ENCODE data around the gene ZNF608.

The ZNF608 gene

DNA sequence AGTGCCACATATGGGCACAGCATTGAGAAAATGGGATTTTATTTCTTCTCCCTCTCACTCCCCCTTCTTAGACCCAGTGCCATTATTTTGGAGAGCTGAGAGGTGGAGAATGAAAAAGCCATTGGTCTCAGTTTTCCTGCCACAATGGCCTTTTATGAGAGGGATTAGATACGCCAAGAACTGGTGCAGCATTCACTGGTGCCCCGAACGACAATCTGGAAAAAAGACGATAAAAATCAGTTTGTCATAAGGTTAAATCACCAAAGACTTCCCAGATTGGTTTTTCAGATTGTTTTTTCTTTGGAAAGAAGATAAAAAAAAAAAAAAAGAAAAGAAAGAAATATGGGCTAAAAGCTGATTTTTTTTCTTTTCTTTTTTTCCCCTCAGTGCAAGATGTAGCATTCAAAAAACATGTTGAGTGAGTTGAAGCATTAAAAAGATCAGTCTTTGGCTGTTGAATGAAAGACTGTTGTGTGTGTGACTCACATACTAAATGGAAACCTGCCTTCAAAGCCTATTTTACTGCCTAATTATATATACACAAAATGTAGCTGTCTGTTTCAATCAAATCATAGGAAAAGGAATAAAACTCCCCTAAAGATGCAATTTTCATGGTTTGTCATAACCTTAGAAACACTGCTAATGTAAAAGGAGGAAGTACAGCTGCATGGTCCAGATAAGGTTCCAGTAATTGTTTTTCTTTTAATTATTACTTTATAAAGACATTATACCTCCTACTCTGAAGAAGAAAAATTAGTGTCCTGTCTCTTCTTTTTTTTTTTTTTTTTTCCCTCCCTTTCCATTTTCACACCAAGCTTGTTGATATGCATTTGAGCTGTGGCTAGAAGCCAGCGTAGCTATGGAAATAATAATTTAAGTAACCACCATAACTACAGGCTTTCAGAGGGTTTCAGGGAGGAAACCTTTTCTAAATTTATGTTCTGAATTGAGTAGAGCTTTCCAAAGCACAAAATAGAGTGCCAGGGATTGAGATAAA, 27.2 kb upstream of the ZNF608 start:
- no peak overlapping the region for H3K9ac ChIP-seq (ENCODE audit: low read length)
- H3K4me1 ChIP-seq (ENCODE audit: control insufficient read depth, low read depth, low read length): no peaks in the 10 kb centered on the region
- no peak overlapping the region for H3K4me3 ChIP-seq (ENCODE audit: low read length)
- no peak for DNase-seq
- H2BK15ac ChIP-seq (replicated peaks; ENCODE audit: low read depth): no peak overlapping the region
- no peak overlapping the region for H3K27ac ChIP-seq (ENCODE audit: low read depth, low read length)
- H3K18ac ChIP-seq (ENCODE audit: low read length): peak overlapping the region; percentile 75
- no peak overlapping the region for H3K4ac ChIP-seq (ENCODE audit: low read depth, low read length)
- no peak overlapping the region for H2AK5ac ChIP-seq (ENCODE audit: low read length)
- H3K79me2 ChIP-seq (ENCODE audit: control insufficient read depth, insufficient read depth, low read length): no peaks in the 10 kb centered on the region
- no peaks in the 10 kb centered on the region for H3K36me3 ChIP-seq (ENCODE audit: control insufficient read depth, insufficient read depth, low read length)
- no CpG with 5 or more reads among the region's 5 CpGs for WGBS (ENCODE audit: extremely low coverage, insufficient coverage, low lambda C conversion rate)
- H4K8ac ChIP-seq (ENCODE audit: low read depth, low read length): no peak overlapping the region
- no peak overlapping the region for H2BK5ac ChIP-seq (ENCODE audit: low read length)
- H3K27me3 ChIP-seq (ENCODE audit: insufficient read depth, low read length, poor library complexity): no peaks in the 10 kb centered on the region
- no peaks in the 10 kb centered on the region for H3K79me1 ChIP-seq (ENCODE audit: low read length)
- no peak overlapping the region for H4K5ac ChIP-seq (ENCODE audit: low read length)
- H2BK120ac ChIP-seq (ENCODE audit: low read depth, low read length): no peak overlapping the region
- H3K4me2 ChIP-seq (ENCODE audit: low read length): no peak overlapping the region
- H3K56ac ChIP-seq (ENCODE audit: low read length): no peak overlapping the region
- H3K23ac ChIP-seq (ENCODE audit: low read length): no peak overlapping the region

DNA sequence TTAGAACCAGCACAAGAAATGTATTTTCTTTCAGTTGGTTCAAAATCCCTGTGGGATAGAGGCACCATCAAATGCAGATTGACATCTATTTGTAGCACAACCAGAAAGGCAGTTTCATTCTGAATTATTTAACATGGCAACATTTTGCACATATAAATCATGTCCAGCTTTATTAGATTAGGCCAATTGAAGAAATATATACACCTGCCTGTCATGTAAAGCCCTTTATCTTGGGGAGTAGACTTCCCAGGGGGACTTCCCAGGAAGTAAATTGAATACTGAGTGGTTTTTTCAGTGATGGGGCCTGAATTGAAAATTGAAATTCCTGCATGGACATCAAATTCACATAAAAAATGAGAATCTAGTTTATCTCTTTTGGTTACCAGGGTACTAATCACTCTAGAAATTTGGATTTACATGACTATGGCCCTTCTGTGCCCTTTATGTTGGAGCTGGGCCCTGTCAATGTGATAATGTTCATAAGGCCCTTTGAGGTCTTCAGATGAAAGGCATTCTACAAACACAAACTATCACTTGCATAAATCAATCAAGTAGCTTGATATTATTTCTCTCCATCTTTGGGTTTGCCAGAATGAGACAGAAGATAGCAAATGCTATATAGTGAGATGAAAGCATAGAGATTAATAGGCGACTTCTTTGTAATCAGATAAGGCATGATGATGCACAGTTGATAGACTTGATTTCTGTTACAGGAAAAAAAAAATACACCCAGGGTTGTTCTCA, 26.2 kb upstream of the ZNF608 start:
- no peak overlapping the region for H2AK5ac ChIP-seq (ENCODE audit: low read length)
- H3K9ac ChIP-seq (ENCODE audit: low read length): no peak overlapping the region
- no peaks in the 10 kb centered on the region for H3K4me1 ChIP-seq (ENCODE audit: control insufficient read depth, low read depth, low read length)
- no peak overlapping the region for H3K27ac ChIP-seq (ENCODE audit: low read depth, low read length)
- no peak overlapping the region for H3K18ac ChIP-seq (ENCODE audit: low read length)
- WGBS (ENCODE audit: extremely low coverage, insufficient coverage, low lambda C conversion rate): no CpG with 5 or more reads among the region's 1 CpG
- no peak overlapping the region for H2BK120ac ChIP-seq (ENCODE audit: low read depth, low read length)
- no peak overlapping the region for H3K4ac ChIP-seq (ENCODE audit: low read depth, low read length)
- H3K4me2 ChIP-seq (ENCODE audit: low read length): no peak overlapping the region
- no peak overlapping the region for H4K8ac ChIP-seq (ENCODE audit: low read depth, low read length)
- no peak overlapping the region for H2BK15ac ChIP-seq (replicated peaks; ENCODE audit: low read depth)
- no peaks in the 10 kb centered on the region for H3K79me1 ChIP-seq (ENCODE audit: low read length)
- H3K4me3 ChIP-seq (ENCODE audit: low read length): no peak overlapping the region
- H3K23ac ChIP-seq (ENCODE audit: low read length): no peak overlapping the region
- H4K5ac ChIP-seq (ENCODE audit: low read length): no peak overlapping the region
- H3K27me3 ChIP-seq (ENCODE audit: insufficient read depth, low read length, poor library complexity): no peaks in the 10 kb centered on the region
- no peak for DNase-seq
- no peak overlapping the region for H3K56ac ChIP-seq (ENCODE audit: low read length)
- H3K36me3 ChIP-seq (ENCODE audit: control insufficient read depth, insufficient read depth, low read length): no peaks in the 10 kb centered on the region
- H2BK5ac ChIP-seq (ENCODE audit: low read length): no peak overlapping the region
- no peaks in the 10 kb centered on the region for H3K79me2 ChIP-seq (ENCODE audit: control insufficient read depth, insufficient read depth, low read length)

DNA sequence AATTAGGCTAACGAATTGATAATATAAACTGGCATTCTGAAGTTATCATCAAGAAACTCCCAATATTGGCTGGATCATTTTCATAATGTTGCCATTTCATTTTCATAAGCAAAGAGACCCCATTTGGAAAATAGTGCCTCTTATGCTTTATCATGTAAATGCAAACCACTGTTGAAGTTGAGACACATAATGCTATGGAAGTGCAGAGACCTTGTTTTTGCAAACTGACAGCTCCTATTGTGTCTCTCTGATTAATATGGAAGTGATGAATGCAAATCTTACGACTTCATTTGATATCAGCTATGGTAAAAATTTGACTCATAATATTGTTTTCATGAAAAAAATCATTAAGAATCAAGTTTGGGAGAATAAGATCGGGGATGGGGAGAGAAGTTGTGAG, 25.3 kb upstream of the ZNF608 start:
- WGBS (ENCODE audit: extremely low coverage, insufficient coverage, low lambda C conversion rate): 100% methylated on average over 1 of the region's 3 CpGs
- Histone ChIP-seq H2AK5ac (ENCODE audit: low read length) (no peak overlapping the region), H3K4me1 (ENCODE audit: control insufficient read depth, low read depth, low read length) (no peaks in the 10 kb centered on the region), H3K4me3 (ENCODE audit: low read length) (no peak overlapping the region), H3K27ac (ENCODE audit: low read depth, low read length) (no peak overlapping the region), H3K9ac (ENCODE audit: low read length) (no peak overlapping the region), H3K79me1 (ENCODE audit: low read length) (no peaks in the 10 kb centered on the region), H2BK120ac (ENCODE audit: low read depth, low read length) (no peak overlapping the region), H4K8ac (ENCODE audit: low read depth, low read length) (no peak overlapping the region), H4K5ac (ENCODE audit: low read length) (no peak overlapping the region), H3K23ac (ENCODE audit: low read length) (no peak overlapping the region), H3K56ac (ENCODE audit: low read length) (no peak overlapping the region), H3K4me2 (ENCODE audit: low read length) (no peak overlapping the region), H2BK15ac (replicated peaks; ENCODE audit: low read depth) (no peak overlapping the region), H3K4ac (ENCODE audit: low read depth, low read length) (no peak overlapping the region), H3K27me3 (ENCODE audit: insufficient read depth, low read length, poor library complexity) (no peaks in the 10 kb centered on the region), H3K79me2 (ENCODE audit: control insufficient read depth, insufficient read depth, low read length) (no peaks in the 10 kb centered on the region), H3K36me3 (ENCODE audit: control insufficient read depth, insufficient read depth, low read length) (no peaks in the 10 kb centered on the region), H2BK5ac (ENCODE audit: low read length) (no peak overlapping the region), H3K18ac (ENCODE audit: low read length) (no peak overlapping the region)
- DNase-seq: no peak

DNA sequence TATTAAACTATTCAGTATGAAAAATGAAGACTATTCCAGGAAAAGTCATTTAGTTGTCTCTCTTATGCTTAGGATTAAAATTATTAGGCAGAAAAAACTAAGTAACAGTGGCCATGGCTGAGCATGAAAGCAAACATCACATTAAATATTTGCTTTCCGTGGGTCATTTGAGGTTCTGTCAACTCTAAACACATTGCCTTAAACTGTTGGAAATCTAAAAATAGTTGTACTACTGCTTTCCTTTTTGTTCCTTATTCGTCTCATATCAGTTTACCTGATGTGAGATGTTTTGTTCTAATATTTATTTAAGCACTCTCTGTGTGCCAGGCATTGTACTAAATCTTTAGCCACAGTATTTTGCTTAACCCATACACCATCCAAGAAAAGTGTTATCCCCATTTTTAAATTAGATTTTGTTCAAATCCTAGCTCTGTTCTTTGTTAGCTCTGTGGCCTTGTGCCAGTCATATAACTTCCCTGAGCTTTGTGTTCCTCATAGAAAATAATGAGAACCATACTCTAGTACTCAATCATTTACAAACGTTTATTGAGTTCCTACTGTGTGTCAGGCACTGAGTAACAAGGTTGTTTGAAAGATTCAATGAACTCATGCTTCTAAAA, 18.7 kb upstream of the ZNF608 start:
- no peak overlapping the region for H4K5ac ChIP-seq (ENCODE audit: low read length)
- H2BK120ac ChIP-seq (ENCODE audit: low read depth, low read length): no peak overlapping the region
- H3K23ac ChIP-seq (ENCODE audit: low read length): no peak overlapping the region
- no peak overlapping the region for H3K4me3 ChIP-seq (ENCODE audit: low read length)
- H4K8ac ChIP-seq (ENCODE audit: low read depth, low read length): no peak overlapping the region
- H2BK15ac ChIP-seq (replicated peaks; ENCODE audit: low read depth): no peak overlapping the region
- WGBS (ENCODE audit: extremely low coverage, insufficient coverage, low lambda C conversion rate): no CpG with 5 or more reads among the region's 3 CpGs
- H3K9ac ChIP-seq (ENCODE audit: low read length): no peak overlapping the region
- H3K79me1 ChIP-seq (ENCODE audit: low read length): no peaks in the 10 kb centered on the region
- H2BK5ac ChIP-seq (ENCODE audit: low read length): no peak overlapping the region
- H3K56ac ChIP-seq (ENCODE audit: low read length): no peak overlapping the region
- H3K18ac ChIP-seq (ENCODE audit: low read length): no peak overlapping the region
- no peaks in the 10 kb centered on the region for H3K79me2 ChIP-seq (ENCODE audit: control insufficient read depth, insufficient read depth, low read length)
- no peaks in the 10 kb centered on the region for H3K27me3 ChIP-seq (ENCODE audit: insufficient read depth, low read length, poor library complexity)
- no peak overlapping the region for H3K4me2 ChIP-seq (ENCODE audit: low read length)
- no peaks in the 10 kb centered on the region for H3K36me3 ChIP-seq (ENCODE audit: control insufficient read depth, insufficient read depth, low read length)
- H2AK5ac ChIP-seq (ENCODE audit: low read length): no peak overlapping the region
- no peak overlapping the region for H3K27ac ChIP-seq (ENCODE audit: low read depth, low read length)
- H3K4ac ChIP-seq (ENCODE audit: low read depth, low read length): no peak overlapping the region
- no peaks in the 10 kb centered on the region for H3K4me1 ChIP-seq (ENCODE audit: control insufficient read depth, low read depth, low read length)
- no peak for DNase-seq

DNA sequence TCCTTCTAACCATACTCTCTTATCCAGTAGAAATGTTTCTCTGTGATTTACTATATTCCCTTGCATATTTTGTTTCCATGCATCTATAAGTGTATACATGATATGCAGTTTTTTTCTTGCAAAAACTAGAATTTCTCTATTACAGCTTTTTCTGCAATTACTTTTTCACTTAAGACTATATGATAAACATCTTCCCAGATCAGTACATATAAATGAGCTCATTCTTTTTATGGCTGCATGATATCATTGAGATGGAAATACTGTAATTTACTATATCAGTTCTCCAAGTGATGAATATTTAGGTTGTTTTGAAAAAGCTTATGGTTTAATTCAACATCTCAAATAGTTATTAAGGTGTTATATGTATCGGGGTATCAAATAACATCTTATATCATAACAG, 18.1 kb upstream of the ZNF608 start:
- no peak overlapping the region for H3K18ac ChIP-seq (ENCODE audit: low read length)
- no peak overlapping the region for H2BK5ac ChIP-seq (ENCODE audit: low read length)
- H3K4me1 ChIP-seq (ENCODE audit: control insufficient read depth, low read depth, low read length): no peaks in the 10 kb centered on the region
- no peak overlapping the region for H3K4me3 ChIP-seq (ENCODE audit: low read length)
- no peaks in the 10 kb centered on the region for H3K79me2 ChIP-seq (ENCODE audit: control insufficient read depth, insufficient read depth, low read length)
- H3K4ac ChIP-seq (ENCODE audit: low read depth, low read length): no peak overlapping the region
- H4K8ac ChIP-seq (ENCODE audit: low read depth, low read length): no peak overlapping the region
- H3K27me3 ChIP-seq (ENCODE audit: insufficient read depth, low read length, poor library complexity): no peaks in the 10 kb centered on the region
- no peak for DNase-seq
- H3K23ac ChIP-seq (ENCODE audit: low read length): no peak overlapping the region
- 100% methylated on average over 1 of the region's 1 CpG for WGBS (ENCODE audit: extremely low coverage, insufficient coverage, low lambda C conversion rate)
- no peak overlapping the region for H3K56ac ChIP-seq (ENCODE audit: low read length)
- H3K9ac ChIP-seq (ENCODE audit: low read length): no peak overlapping the region
- H2AK5ac ChIP-seq (ENCODE audit: low read length): no peak overlapping the region
- no peak overlapping the region for H3K27ac ChIP-seq (ENCODE audit: low read depth, low read length)
- H3K36me3 ChIP-seq (ENCODE audit: control insufficient read depth, insufficient read depth, low read length): no peaks in the 10 kb centered on the region
- no peak overlapping the region for H3K4me2 ChIP-seq (ENCODE audit: low read length)
- H3K79me1 ChIP-seq (ENCODE audit: low read length): no peaks in the 10 kb centered on the region
- no peak overlapping the region for H2BK15ac ChIP-seq (replicated peaks; ENCODE audit: low read depth)
- no peak overlapping the region for H4K5ac ChIP-seq (ENCODE audit: low read length)
- H2BK120ac ChIP-seq (ENCODE audit: low read depth, low read length): no peak overlapping the region

Data from mesendoderm (in vitro differentiated cells).